ENCODE measurements around the gene TPH2.

TPH2 gene

DNA sequence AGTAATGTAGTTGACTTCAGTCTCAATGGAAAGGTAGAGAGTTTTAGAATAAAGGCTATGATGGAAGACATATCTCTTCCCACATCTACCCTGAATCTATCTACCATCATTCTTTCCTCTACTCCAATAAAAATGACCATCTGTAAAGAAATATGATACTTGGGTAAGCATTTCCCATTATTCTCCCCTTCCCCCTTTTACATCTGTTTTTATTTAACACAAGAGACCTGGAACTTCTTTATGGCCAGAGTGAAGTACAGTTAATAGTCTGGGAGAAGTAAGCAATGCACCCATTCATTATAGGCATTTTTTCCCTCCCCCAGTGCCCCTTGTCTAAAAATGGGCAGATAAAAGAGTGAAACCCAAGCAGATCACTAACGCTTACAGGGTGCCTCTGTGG is 6.5 kb downstream of the TPH2 start:
- H3K9me3 ChIP-seq (ENCODE audit: control insufficient read depth, low read length) = no peaks in the 10 kb centered on the region
- no peak overlapping the region for H3K27ac ChIP-seq (ENCODE audit: low read depth, low read length, severe bottlenecking)
- no peaks in the 10 kb centered on the region for H3K36me3 ChIP-seq (ENCODE audit: control insufficient read depth, insufficient read depth, low read length)
- no peak overlapping the region for H3K4me3 ChIP-seq (ENCODE audit: extremely low read depth, insufficient read depth, low read length, poor library complexity, severe bottlenecking)
- WGBS, 2 experiments (ENCODE audit: insufficient coverage in 2 of 2) = 67 to 86% methylated on average over 1 of the region's 1 CpG
- peaks cover 8% of the 10 kb centered on the region for H3K4me1 ChIP-seq (ENCODE audit: control insufficient read depth, insufficient read depth, low read length, poor library complexity, severe bottlenecking)

DNA sequence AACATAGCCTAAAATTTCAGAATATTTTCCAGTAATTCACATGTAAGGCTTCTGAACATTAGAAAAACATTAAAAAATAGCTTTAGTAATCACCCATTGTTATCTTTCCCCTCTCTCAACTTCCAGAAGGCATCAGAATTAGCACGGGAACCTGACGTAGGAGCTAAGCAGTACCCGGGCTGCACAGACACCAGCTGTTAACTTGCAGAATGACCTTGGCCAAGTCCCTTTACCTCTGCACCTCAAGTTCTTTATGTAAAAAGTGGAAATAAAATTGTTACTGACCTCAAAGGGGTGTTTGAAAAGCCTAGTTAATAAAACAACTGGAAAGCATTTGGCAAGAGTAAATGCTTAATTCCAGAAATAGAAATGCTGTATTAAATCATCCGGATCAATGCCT is 7.2 kb downstream of the TPH2 start:
- Histone ChIP-seq H3K4me3 (ENCODE audit: extremely low read depth, insufficient read depth, low read length, poor library complexity, severe bottlenecking) (no peak overlapping the region), H3K4me1 (ENCODE audit: control insufficient read depth, insufficient read depth, low read length, poor library complexity, severe bottlenecking) (peaks cover 8% of the 10 kb centered on the region)
- WGBS, 2 experiments (ENCODE audit: insufficient coverage in 2 of 2) = 90% methylated on average over 3 of the region's 4 CpGs

DNA sequence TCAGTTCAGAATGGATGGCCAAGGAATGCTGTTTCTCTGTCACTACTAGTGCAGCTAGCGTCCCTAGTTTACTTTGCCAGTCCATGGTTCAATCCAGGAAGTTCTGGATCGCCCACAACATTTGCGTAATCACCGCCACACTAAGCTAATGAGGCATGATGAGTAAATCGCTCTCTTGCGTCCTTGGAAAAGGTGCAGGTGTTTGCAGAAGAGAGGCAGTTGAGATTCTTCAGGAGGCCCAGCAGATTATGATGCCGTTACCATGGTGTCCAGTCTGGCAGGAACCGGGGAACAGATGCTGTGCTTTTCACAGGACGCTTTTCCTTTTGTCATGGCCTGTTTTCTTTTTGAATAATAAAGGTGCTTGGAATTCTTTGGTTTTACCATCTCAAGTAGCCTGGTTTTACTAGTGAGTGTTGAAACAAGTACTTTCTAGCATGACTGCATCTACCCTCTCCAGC is 9.0 kb downstream of the TPH2 start:
- Histone ChIP-seq H3K27ac (ENCODE audit: low read depth, low read length, severe bottlenecking) (peak overlapping the region; percentile 24), H3K4me1 (ENCODE audit: control insufficient read depth, insufficient read depth, low read length, poor library complexity, severe bottlenecking) (peaks cover 4% of the 10 kb centered on the region), H3K9me3 (ENCODE audit: control insufficient read depth, low read length) (no peaks in the 10 kb centered on the region), H3K36me3 (ENCODE audit: control insufficient read depth, insufficient read depth, low read length) (no peaks in the 10 kb centered on the region), H3K4me3 (ENCODE audit: extremely low read depth, insufficient read depth, low read length, poor library complexity, severe bottlenecking) (no peak overlapping the region)
- 18 to 24% methylated on average over 8 of the region's 9 CpGs for WGBS, 2 experiments (ENCODE audit: insufficient coverage in 2 of 2)

More for the DNA sequence above, 7.2 kb downstream of the TPH2 start:
- Histone ChIP-seq H3K36me3 (ENCODE audit: control insufficient read depth, insufficient read depth, low read length) (no peaks in the 10 kb centered on the region), H3K9me3 (ENCODE audit: control insufficient read depth, low read length) (no peaks in the 10 kb centered on the region), H3K27ac (ENCODE audit: low read depth, low read length, severe bottlenecking) (no peak overlapping the region)

DNA sequence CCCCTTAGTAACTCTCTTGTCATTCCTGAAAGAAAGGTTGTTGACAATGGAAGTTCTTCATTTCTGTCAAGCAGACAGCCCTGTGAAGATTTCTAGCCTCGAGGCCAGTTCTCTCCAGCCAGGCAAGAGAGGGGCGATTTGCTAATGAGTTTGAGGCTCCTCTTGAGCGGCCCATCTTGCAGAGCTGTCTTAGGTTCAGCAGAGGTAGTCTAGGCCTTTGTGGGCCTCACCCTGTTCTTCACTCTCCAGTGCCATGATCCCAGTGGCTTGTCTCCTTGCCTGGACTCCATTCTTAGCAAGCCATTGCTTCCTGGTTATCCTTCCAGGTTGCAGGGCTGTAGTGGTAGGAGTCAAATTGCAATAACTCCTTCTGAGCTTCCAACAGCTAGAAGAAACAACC is 9.7 kb downstream of the TPH2 start:
- Histone ChIP-seq H3K27ac (ENCODE audit: low read depth, low read length, severe bottlenecking) (no peak overlapping the region), H3K9me3 (ENCODE audit: control insufficient read depth, low read length) (no peaks in the 10 kb centered on the region), H3K36me3 (ENCODE audit: control insufficient read depth, insufficient read depth, low read length) (no peaks in the 10 kb centered on the region), H3K4me1 (ENCODE audit: control insufficient read depth, insufficient read depth, low read length, poor library complexity, severe bottlenecking) (peaks cover 4% of the 10 kb centered on the region), H3K4me3 (ENCODE audit: extremely low read depth, insufficient read depth, low read length, poor library complexity, severe bottlenecking) (no peak overlapping the region)
- WGBS, 2 experiments (ENCODE audit: insufficient coverage in 2 of 2) = 15 to 20% methylated on average over 3 of the region's 3 CpGs

DNA sequence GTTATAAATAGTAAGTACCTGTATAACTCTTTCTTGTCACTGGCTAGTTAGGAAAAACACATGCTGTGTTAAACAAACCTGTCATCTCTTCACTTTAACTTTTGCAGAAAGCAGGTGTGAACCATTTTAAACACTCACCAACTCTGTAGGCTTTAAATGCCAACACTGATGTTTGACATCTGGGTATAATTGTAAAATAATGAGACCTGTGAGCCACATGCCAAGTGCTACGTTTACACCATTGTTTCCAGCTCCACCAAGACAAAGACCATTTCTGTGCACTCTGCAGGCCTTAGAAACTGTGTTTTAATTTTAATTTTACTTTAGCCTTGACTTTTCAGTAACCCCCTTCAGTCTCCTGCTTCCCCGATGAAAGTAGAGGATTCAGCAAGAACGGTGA is 11.0 kb downstream of the TPH2 start:
- no peak overlapping the region for H3K4me3 ChIP-seq (ENCODE audit: extremely low read depth, insufficient read depth, low read length, poor library complexity, severe bottlenecking)
- H3K27ac ChIP-seq (ENCODE audit: low read depth, low read length, severe bottlenecking) = no peak overlapping the region
- H3K4me1 ChIP-seq (ENCODE audit: control insufficient read depth, insufficient read depth, low read length, poor library complexity, severe bottlenecking) = peaks cover 6% of the 10 kb centered on the region
- no peaks in the 10 kb centered on the region for H3K36me3 ChIP-seq (ENCODE audit: control insufficient read depth, insufficient read depth, low read length)
- H3K9me3 ChIP-seq (ENCODE audit: control insufficient read depth, low read length) = no peaks in the 10 kb centered on the region
- WGBS, 2 experiments (ENCODE audit: insufficient coverage in 2 of 2) = 60 to 67% methylated on average over 1 of the region's 3 CpGs

DNA sequence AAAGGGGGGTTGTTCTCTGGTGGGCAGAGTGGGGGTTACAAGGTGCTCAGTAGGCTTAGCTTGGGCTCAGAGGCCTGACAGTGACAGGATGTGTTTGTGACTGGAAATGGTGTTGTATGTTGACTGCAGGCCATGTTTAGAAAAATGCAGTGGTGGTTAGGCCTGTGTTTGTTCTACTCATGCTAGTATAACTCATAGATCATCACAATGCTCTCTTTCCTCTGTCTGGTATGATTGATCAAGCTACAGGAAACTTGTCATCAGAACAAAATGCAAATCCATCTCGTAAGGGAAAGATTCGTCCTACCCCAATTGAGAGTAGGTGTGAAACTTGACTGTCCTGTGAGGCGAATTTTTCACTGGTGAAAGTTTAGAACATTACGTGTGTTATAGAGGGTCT is 11.8 kb downstream of the TPH2 start:
- Histone ChIP-seq H3K4me1 (ENCODE audit: control insufficient read depth, insufficient read depth, low read length, poor library complexity, severe bottlenecking) (peaks cover 13% of the 10 kb centered on the region), H3K9me3 (ENCODE audit: control insufficient read depth, low read length) (no peaks in the 10 kb centered on the region), H3K36me3 (ENCODE audit: control insufficient read depth, insufficient read depth, low read length) (no peaks in the 10 kb centered on the region), H3K4me3 (ENCODE audit: extremely low read depth, insufficient read depth, low read length, poor library complexity, severe bottlenecking) (no peak overlapping the region), H3K27ac (ENCODE audit: low read depth, low read length, severe bottlenecking) (no peak overlapping the region)
- 90 to 93% methylated on average over 3 to 4 of the region's 4 CpGs for WGBS, 2 experiments (ENCODE audit: insufficient coverage in 2 of 2)

DNA sequence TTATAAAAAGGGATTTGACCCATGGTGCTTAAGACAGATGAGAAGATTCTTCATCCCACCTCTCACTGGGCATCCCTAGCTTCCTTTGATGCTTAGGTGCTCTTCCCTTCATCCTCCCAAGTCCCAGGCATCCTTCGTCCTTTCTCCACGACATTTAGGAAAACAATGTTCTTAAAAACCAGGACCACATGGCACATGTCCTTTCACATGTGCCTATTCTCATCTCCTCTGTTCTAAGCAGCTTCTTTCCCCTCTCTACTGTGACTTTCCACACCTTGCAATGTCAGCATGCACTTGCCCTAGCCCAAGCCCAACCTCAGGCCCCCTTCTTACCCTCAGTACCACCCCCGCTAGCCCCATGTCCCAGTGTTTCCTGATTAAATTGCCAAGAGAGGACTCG is 12.2 kb downstream of the TPH2 start:
- 83% methylated on average over 3 to 4 of the region's 4 CpGs for WGBS, 2 experiments (ENCODE audit: insufficient coverage in 2 of 2)
- H3K9me3 ChIP-seq (ENCODE audit: control insufficient read depth, low read length) = no peaks in the 10 kb centered on the region
- peaks cover 17% of the 10 kb centered on the region for H3K4me1 ChIP-seq (ENCODE audit: control insufficient read depth, insufficient read depth, low read length, poor library complexity, severe bottlenecking)
- H3K4me3 ChIP-seq (ENCODE audit: extremely low read depth, insufficient read depth, low read length, poor library complexity, severe bottlenecking) = no peak overlapping the region
- no peak overlapping the region for H3K27ac ChIP-seq (ENCODE audit: low read depth, low read length, severe bottlenecking)
- H3K36me3 ChIP-seq (ENCODE audit: control insufficient read depth, insufficient read depth, low read length) = no peaks in the 10 kb centered on the region

DNA sequence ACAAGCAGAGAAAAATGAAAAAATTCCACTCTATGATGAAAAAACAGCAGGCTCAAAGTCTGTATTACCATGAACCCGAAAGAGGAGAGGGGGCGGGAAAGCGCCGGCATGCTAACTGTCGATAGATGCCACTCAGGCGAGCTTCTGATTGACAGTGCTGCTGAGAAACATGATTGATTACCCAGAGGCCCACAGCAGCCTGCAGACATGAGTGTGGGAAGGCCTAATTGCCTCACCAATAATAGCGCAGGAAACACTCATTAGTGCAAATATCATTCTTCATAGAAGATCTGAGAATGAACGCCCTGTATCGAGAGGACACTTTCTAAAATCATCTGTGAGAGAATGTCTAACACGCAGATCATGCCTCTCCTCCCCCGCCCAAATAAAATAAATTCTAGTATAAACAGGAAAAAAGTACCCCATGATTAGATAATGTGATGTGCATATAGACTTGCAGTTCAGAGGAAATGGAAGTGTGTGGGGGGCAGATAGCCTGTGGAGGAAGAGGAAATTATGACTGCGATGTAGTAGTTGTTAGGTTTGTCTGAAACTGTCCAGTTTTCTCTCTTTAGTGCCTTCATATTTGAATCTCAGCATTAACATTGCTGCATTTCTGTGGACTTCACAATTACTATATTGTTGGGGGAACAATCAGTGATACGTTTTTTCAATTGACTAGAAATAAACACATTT is 15.6 kb downstream of the TPH2 start:
- Histone ChIP-seq H3K36me3 (ENCODE audit: control insufficient read depth, insufficient read depth, low read length) (no peaks in the 10 kb centered on the region), H3K9me3 (ENCODE audit: control insufficient read depth, low read length) (no peaks in the 10 kb centered on the region), H3K27ac (ENCODE audit: low read depth, low read length, severe bottlenecking) (no peak overlapping the region), H3K4me3 (ENCODE audit: extremely low read depth, insufficient read depth, low read length, poor library complexity, severe bottlenecking) (no peak overlapping the region), H3K4me1 (ENCODE audit: control insufficient read depth, insufficient read depth, low read length, poor library complexity, severe bottlenecking) (peaks cover 33% of the 10 kb centered on the region)
- 62% methylated on average over 6 to 7 of the region's 13 CpGs for WGBS, 2 experiments (ENCODE audit: insufficient coverage in 2 of 2)

DNA sequence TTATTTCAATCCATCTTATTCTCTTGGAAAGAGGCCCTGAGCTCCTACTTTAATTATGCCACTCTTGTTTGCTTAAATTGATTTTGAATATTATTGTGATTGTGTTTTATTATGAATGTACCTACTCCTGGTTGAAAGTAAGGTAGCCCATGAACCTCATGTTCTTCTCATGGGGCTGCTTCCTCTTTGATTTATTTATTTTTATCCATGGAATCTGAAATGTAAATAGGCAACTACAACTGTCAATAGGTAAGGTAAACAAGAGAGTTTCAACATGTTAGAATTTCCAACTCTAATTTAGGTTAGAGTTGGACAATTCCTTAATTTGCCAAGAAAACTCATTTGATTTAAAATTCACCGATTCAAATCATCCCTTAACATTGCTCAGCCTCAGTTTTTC is 16.2 kb downstream of the TPH2 start:
- no CpG with 5 or more reads among the region's 1 CpG for WGBS, 2 experiments (ENCODE audit: insufficient coverage in 2 of 2)

DNA sequence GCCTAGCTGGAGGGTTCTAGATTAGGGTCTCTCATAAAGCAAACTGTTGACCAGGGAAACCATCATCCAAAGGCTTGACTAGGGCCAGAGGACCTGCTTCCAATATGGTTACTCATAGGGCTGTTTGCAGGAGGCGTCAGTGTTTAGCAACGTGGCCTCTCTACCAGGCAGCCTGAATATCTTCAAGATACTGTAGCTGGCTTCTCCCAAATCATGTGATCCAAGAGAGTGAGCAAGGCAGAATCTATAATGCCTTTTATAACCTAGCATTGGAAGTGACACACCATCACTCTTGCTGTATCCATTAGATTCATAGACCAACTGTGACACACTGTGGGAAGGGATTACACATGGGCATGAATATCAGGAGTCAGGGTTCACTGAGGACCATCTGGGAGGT is 17.3 kb downstream of the TPH2 start:
- Histone ChIP-seq H3K9me3 (ENCODE audit: control insufficient read depth, low read length) (no peaks in the 10 kb centered on the region), H3K27ac (ENCODE audit: low read depth, low read length, severe bottlenecking) (no peak overlapping the region), H3K36me3 (ENCODE audit: control insufficient read depth, insufficient read depth, low read length) (no peaks in the 10 kb centered on the region), H3K4me3 (ENCODE audit: extremely low read depth, insufficient read depth, low read length, poor library complexity, severe bottlenecking) (no peak overlapping the region), H3K4me1 (ENCODE audit: control insufficient read depth, insufficient read depth, low read length, poor library complexity, severe bottlenecking) (peaks cover 43% of the 10 kb centered on the region)
- 66 to 68% methylated on average over 2 of the region's 2 CpGs for WGBS, 2 experiments (ENCODE audit: insufficient coverage in 2 of 2)

More for the DNA sequence above, 16.2 kb downstream of the TPH2 start:
- no peak overlapping the region for H3K4me3 ChIP-seq (ENCODE audit: extremely low read depth, insufficient read depth, low read length, poor library complexity, severe bottlenecking)
- H3K27ac ChIP-seq (ENCODE audit: low read depth, low read length, severe bottlenecking) = peak overlapping the region; percentile 37
- H3K4me1 ChIP-seq (ENCODE audit: control insufficient read depth, insufficient read depth, low read length, poor library complexity, severe bottlenecking) = peaks cover 38% of the 10 kb centered on the region
- H3K9me3 ChIP-seq (ENCODE audit: control insufficient read depth, low read length) = no peaks in the 10 kb centered on the region
- no peaks in the 10 kb centered on the region for H3K36me3 ChIP-seq (ENCODE audit: control insufficient read depth, insufficient read depth, low read length)

DNA sequence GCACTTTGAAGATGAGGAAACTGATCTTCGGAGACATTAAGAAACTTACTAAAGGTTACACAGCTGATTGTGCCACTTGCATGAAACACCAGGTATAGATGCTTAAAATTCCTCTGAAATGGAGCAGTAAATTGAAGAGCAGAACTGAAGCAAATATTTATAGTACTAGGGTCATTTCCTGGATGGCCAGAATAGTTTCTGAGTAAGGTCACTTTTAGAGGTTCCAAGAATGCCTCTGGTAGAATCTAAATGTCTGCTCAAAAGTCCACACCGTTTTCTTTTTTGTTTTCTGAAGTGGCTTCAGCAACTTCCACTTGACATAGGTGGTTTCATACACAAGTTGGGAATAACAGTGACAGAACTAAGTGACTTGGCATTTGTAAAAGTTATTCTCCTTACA is 19.4 kb downstream of the TPH2 start:
- no peaks in the 10 kb centered on the region for H3K9me3 ChIP-seq (ENCODE audit: control insufficient read depth, low read length)
- no peak overlapping the region for H3K4me3 ChIP-seq (ENCODE audit: extremely low read depth, insufficient read depth, low read length, poor library complexity, severe bottlenecking)
- WGBS, 2 experiments (ENCODE audit: insufficient coverage in 2 of 2) = 40% methylated on average over 2 of the region's 2 CpGs; no CpG with 5 or more reads in 1 of the 2 experiments
- H3K4me1 ChIP-seq (ENCODE audit: control insufficient read depth, insufficient read depth, low read length, poor library complexity, severe bottlenecking) = peaks cover 43% of the 10 kb centered on the region
- H3K27ac ChIP-seq (ENCODE audit: low read depth, low read length, severe bottlenecking) = peak overlapping the region; percentile 90
- H3K36me3 ChIP-seq (ENCODE audit: control insufficient read depth, insufficient read depth, low read length) = no peaks in the 10 kb centered on the region
